ENCODE results near the gene ARPC4.
"Not testable (repeated sequence)": the region's sequence is repeated elsewhere in the genome, so short reads cannot be mapped to it uniquely, and the experiment has no call there.

Gene ARPC4

GRCh38 chr3:9769426-9770275 is 23.2 kb upstream of the ARPC4 start, which contains the start of gene CAMK1:
TSS of gene CAMK1 (minus strand) at chr3:9769947. CDS start at chr3:9767749, 2,198 bp downstream.
- Histone ChIP-seq H3K27ac (ENCODE audit: low read depth, low read length) (no peak within 1 kb of the TSS), H3K4me1 (ENCODE audit: control insufficient read depth, insufficient read depth, low read length, unreplicated experiment) (peaks cover 26% of the 10 kb centered on the region), H2AFZ (ENCODE audit: low read length, unreplicated experiment) (peak within 1 kb of the TSS; percentile 81), H3K4me3 (ENCODE audit: low read depth, low read length) (peak within 1 kb of the TSS; percentile 84), H3K36me3 (ENCODE audit: insufficient read depth, low read length) (no peaks in the 10 kb centered on the region), H3K79me2 (ENCODE audit: control insufficient read depth, insufficient read depth, low read length, unreplicated experiment) (peaks cover 14% of the 10 kb centered on the region), H3K27me3 (ENCODE audit: insufficient read depth, low read length) (no peaks in the 10 kb centered on the region)

GRCh38 chr3:9770276-9770812 is 22.5 kb upstream of the ARPC4 start:
- Histone ChIP-seq H3K4me1 (ENCODE audit: control insufficient read depth, insufficient read depth, low read length, unreplicated experiment) (peaks cover 26% of the 10 kb centered on the region), H3K27me3 (ENCODE audit: insufficient read depth, low read length) (no peaks in the 10 kb centered on the region), H3K79me2 (ENCODE audit: control insufficient read depth, insufficient read depth, low read length, unreplicated experiment) (peaks cover 14% of the 10 kb centered on the region), H3K4me3 (ENCODE audit: low read depth, low read length) (peak overlapping the region; percentile 84), H2AFZ (ENCODE audit: low read length, unreplicated experiment) (peak overlapping the region; percentile 81), H3K36me3 (ENCODE audit: insufficient read depth, low read length) (no peaks in the 10 kb centered on the region), H3K27ac (ENCODE audit: low read depth, low read length) (no peak overlapping the region)

- peaks cover 26% of the 10 kb centered on the region for H3K4me1 ChIP-seq (ENCODE audit: control insufficient read depth, insufficient read depth, low read length, unreplicated experiment)
- not testable (repeated sequence) for H3K36me3 ChIP-seq (ENCODE audit: insufficient read depth, low read length); H3K27ac ChIP-seq (ENCODE audit: low read depth, low read length); H2AFZ ChIP-seq (ENCODE audit: low read length, unreplicated experiment); H3K27me3 ChIP-seq (ENCODE audit: insufficient read depth, low read length); H3K4me3 ChIP-seq (ENCODE audit: low read depth, low read length)
- peaks cover 14% of the 10 kb centered on the region for H3K79me2 ChIP-seq (ENCODE audit: control insufficient read depth, insufficient read depth, low read length, unreplicated experiment)
Observed at GRCh38 chr3:9771007-9771406, 21.9 kb upstream of the ARPC4 start.

GRCh38 chr3:9776896-9777693 is 15.8 kb upstream of the ARPC4 start:
- no peaks in the 10 kb centered on the region for H3K79me2 ChIP-seq (ENCODE audit: control insufficient read depth, insufficient read depth, low read length, unreplicated experiment)
- no peaks in the 10 kb centered on the region for H3K27me3 ChIP-seq (ENCODE audit: insufficient read depth, low read length)
- H3K4me3 ChIP-seq (ENCODE audit: low read depth, low read length): no peak overlapping the region
- H3K4me1 ChIP-seq (ENCODE audit: control insufficient read depth, insufficient read depth, low read length, unreplicated experiment): peaks cover 19% of the 10 kb centered on the region
- H3K36me3 ChIP-seq (ENCODE audit: insufficient read depth, low read length): no peaks in the 10 kb centered on the region
- no peak overlapping the region for H3K27ac ChIP-seq (ENCODE audit: low read depth, low read length)
- H2AFZ ChIP-seq (ENCODE audit: low read length, unreplicated experiment): no peak overlapping the region

- Histone ChIP-seq H2AFZ (ENCODE audit: low read length, unreplicated experiment) (no peak overlapping the region), H3K4me1 (ENCODE audit: control insufficient read depth, insufficient read depth, low read length, unreplicated experiment) (peaks cover 19% of the 10 kb centered on the region), H3K79me2 (ENCODE audit: control insufficient read depth, insufficient read depth, low read length, unreplicated experiment) (no peaks in the 10 kb centered on the region), H3K27ac (ENCODE audit: low read depth, low read length) (peak overlapping the region; percentile 32; the same call in 1 of the 2 replicates), H3K36me3 (ENCODE audit: insufficient read depth, low read length) (0 out of 2 replicates have a peak, but pooled peaks cover under 1% of the 10 kb centered on the region), H3K27me3 (ENCODE audit: insufficient read depth, low read length) (no peaks in the 10 kb centered on the region), H3K4me3 (ENCODE audit: low read depth, low read length) (no peak overlapping the region)
Observed at GRCh38 chr3:9777694-9778021, 15.2 kb upstream of the ARPC4 start.

- Histone ChIP-seq H3K79me2 (ENCODE audit: control insufficient read depth, insufficient read depth, low read length, unreplicated experiment) (no peaks in the 10 kb centered on the region), H3K27me3 (ENCODE audit: insufficient read depth, low read length) (no peaks in the 10 kb centered on the region), H3K27ac (ENCODE audit: low read depth, low read length) (peak overlapping the region; percentile 50), H2AFZ (ENCODE audit: low read length, unreplicated experiment) (no peak overlapping the region), H3K4me1 (ENCODE audit: control insufficient read depth, insufficient read depth, low read length, unreplicated experiment) (peaks cover 19% of the 10 kb centered on the region), H3K36me3 (ENCODE audit: insufficient read depth, low read length) (0 out of 2 replicates have a peak, but pooled peaks cover 6% of the 10 kb centered on the region), H3K4me3 (ENCODE audit: low read depth, low read length) (no peak overlapping the region)
Observed at GRCh38 chr3:9778143-9779074, 14.5 kb upstream of the ARPC4 start.

GRCh38 chr3:9779075-9779593 is 13.7 kb upstream of the ARPC4 start:
- Histone ChIP-seq H3K79me2 (ENCODE audit: control insufficient read depth, insufficient read depth, low read length, unreplicated experiment) (no peaks in the 10 kb centered on the region), H3K36me3 (ENCODE audit: insufficient read depth, low read length) (0 out of 2 replicates have a peak, but pooled peaks cover 9% of the 10 kb centered on the region), H3K4me1 (ENCODE audit: control insufficient read depth, insufficient read depth, low read length, unreplicated experiment) (peaks cover 19% of the 10 kb centered on the region), H3K27me3 (ENCODE audit: insufficient read depth, low read length) (no peaks in the 10 kb centered on the region), H3K4me3 (ENCODE audit: low read depth, low read length) (no peak overlapping the region), H3K27ac (ENCODE audit: low read depth, low read length) (peak overlapping the region; percentile 50), H2AFZ (ENCODE audit: low read length, unreplicated experiment) (no peak overlapping the region)

- H3K27ac ChIP-seq (ENCODE audit: low read depth, low read length): no peak overlapping the region
- peaks cover 10% of the 10 kb centered on the region; the same call in 1 of the 2 replicates for H3K36me3 ChIP-seq (ENCODE audit: insufficient read depth, low read length)
- no peak overlapping the region for H2AFZ ChIP-seq (ENCODE audit: low read length, unreplicated experiment)
Observed at GRCh38 chr3:9779721-9780457, 13.0 kb upstream of the ARPC4 start.

GRCh38 chr3:9780458-9780812 is 12.4 kb upstream of the ARPC4 start:
- Histone ChIP-seq H3K79me2 (ENCODE audit: control insufficient read depth, insufficient read depth, low read length, unreplicated experiment) (no peaks in the 10 kb centered on the region), H3K27me3 (ENCODE audit: insufficient read depth, low read length) (no peaks in the 10 kb centered on the region), H3K27ac (ENCODE audit: low read depth, low read length) (no peak overlapping the region), H3K4me1 (ENCODE audit: control insufficient read depth, insufficient read depth, low read length, unreplicated experiment) (peaks cover 19% of the 10 kb centered on the region), H3K36me3 (ENCODE audit: insufficient read depth, low read length) (peaks cover 13% of the 10 kb centered on the region; the same call in 1 of the 2 replicates), H3K4me3 (ENCODE audit: low read depth, low read length) (no peak overlapping the region), H2AFZ (ENCODE audit: low read length, unreplicated experiment) (no peak overlapping the region)

More at GRCh38 chr3:9779721-9780457, 13.0 kb upstream of the ARPC4 start:
- H3K4me1 ChIP-seq (ENCODE audit: control insufficient read depth, insufficient read depth, low read length, unreplicated experiment): peaks cover 19% of the 10 kb centered on the region
- H3K27me3 ChIP-seq (ENCODE audit: insufficient read depth, low read length): no peaks in the 10 kb centered on the region
- H3K4me3 ChIP-seq (ENCODE audit: low read depth, low read length): no peak overlapping the region
- H3K79me2 ChIP-seq (ENCODE audit: control insufficient read depth, insufficient read depth, low read length, unreplicated experiment): no peaks in the 10 kb centered on the region

All from ACC112 (cell line).